SK-N-SH treated with all-trans-retinoic acid at 6 μM for 48 hours (cell line): ENCODE results near the gene ZNF423.

Experiments
- ATAC-seq: fragments of 200-7000 bp; cut with Tn5 transposase; 3 replicates; pipeline ENCODE4 v1.9.1; 2020; ENCODE audit warnings: mild to moderate bottlenecking, moderate library complexity
- ARNTL ChIP-seq: fragments of 450-650 bp; formaldehyde crosslinking; IDR thresholded peaks from 2 replicates; pipeline ENCODE4 v1.5.0; 2020; ENCODE audit warnings: low read depth, mild to moderate bottlenecking, moderate library complexity, borderline replicate concordance
- BACH2 ChIP-seq: fragments of 250-450 bp; sonication (Bioruptor Pico); IDR thresholded peaks from 2 replicates; pipeline ENCODE4 v1.9.0; 2021; ENCODE audit warnings: mild to moderate bottlenecking, borderline replicate concordance
- CREB5 ChIP-seq: fragments of 250-450 bp; sonication (Bioruptor Pico); IDR thresholded peaks from 2 replicates; pipeline ENCODE4 v1.5.1; 2020; ENCODE audit warnings: low read depth, mild to moderate bottlenecking, moderate library complexity
- CSDC2 ChIP-seq: fragments of 250-450 bp; sonication (Bioruptor Pico); IDR thresholded peaks from 2 replicates; pipeline ENCODE4 v1.5.0; 2020; ENCODE audit warnings: mild to moderate bottlenecking, moderate library complexity
- ESRRG ChIP-seq: fragments of 250-450 bp; sonication (Bioruptor Pico); IDR thresholded peaks from 2 replicates; pipeline ENCODE4 v1.6.1; 2021; ENCODE audit warnings: mild to moderate bottlenecking
- GLIS3 ChIP-seq: fragments of 250-450 bp; sonication (Bioruptor Pico); IDR thresholded peaks from 2 replicates; pipeline ENCODE4 v1.5.0; 2020; ENCODE audit warnings: mild to moderate bottlenecking, moderate library complexity
- ISL1 ChIP-seq: fragments of 250-450 bp; sonication (Bioruptor Pico); IDR thresholded peaks from 2 replicates; pipeline ENCODE4 v2.1.2; 2022; ENCODE audit warnings: mild to moderate bottlenecking, moderate library complexity
- OSR1 ChIP-seq: fragments of 250-450 bp; sonication (Bioruptor Pico); IDR thresholded peaks from 2 replicates; pipeline ENCODE4 v1.8.0; 2022; ENCODE audit warnings: moderate library complexity, mild to moderate bottlenecking, inconsistent platforms
- RARB ChIP-seq: fragments of 250-450 bp; sonication (Bioruptor Pico); IDR thresholded peaks from 2 replicates; pipeline ENCODE4 v1.8.0; 2021; ENCODE audit warnings: mild to moderate bottlenecking, moderate library complexity
- SNAI2 ChIP-seq: fragments of 250-450 bp; sonication (Bioruptor Pico); IDR thresholded peaks from 2 replicates; pipeline ENCODE4 v1.5.0; 2020; ENCODE audit warnings: mild to moderate bottlenecking, moderate library complexity
- TCF4 ChIP-seq: fragments of 250-450 bp; sonication (Bioruptor Pico); IDR thresholded peaks from 2 replicates; pipeline ENCODE4 v1.8.0; 2021; ENCODE audit warnings: mild to moderate bottlenecking, moderate library complexity, borderline replicate concordance
- TSHZ2 ChIP-seq: fragments of 250-450 bp; sonication (Bioruptor Pico); IDR thresholded peaks from 2 replicates; pipeline ENCODE4 v1.5.0; 2020; ENCODE audit warnings: mild to moderate bottlenecking, moderate library complexity
- ZC3H10 ChIP-seq: fragments of 250-450 bp; sonication (Bioruptor Pico); IDR thresholded peaks from 2 replicates; pipeline ENCODE4 v1.5.1; 2021; ENCODE audit warnings: mild to moderate bottlenecking, moderate library complexity
- ZFP3 ChIP-seq: fragments of 250-450 bp; sonication (Bioruptor Pico); IDR thresholded peaks from 2 replicates; pipeline ENCODE4 v1.5.0; 2020; ENCODE audit warnings: mild to moderate bottlenecking, moderate library complexity
- ZNF70 ChIP-seq: fragments of 450-650 bp; formaldehyde crosslinking; IDR thresholded peaks from 2 replicates; pipeline ENCODE4 v1.5.0; 2020; ENCODE audit warnings: mild to moderate bottlenecking, moderate library complexity
- ZNF8 ChIP-seq: fragments of 450-650 bp; formaldehyde crosslinking; IDR thresholded peaks from 2 replicates; pipeline ENCODE4 v1.5.0; 2020; ENCODE audit warnings: mild to moderate bottlenecking, moderate library complexity
- TF ChIP-seq, protein P1 (sequence below): fragments of 250-450 bp; sonication (Bioruptor Pico); IDR thresholded peaks from 2 replicates; pipeline ENCODE4 v1.8.0; 2020; ENCODE audit warnings: mild to moderate bottlenecking, moderate library complexity, borderline replicate concordance

The ZNF423 gene

DNA sequence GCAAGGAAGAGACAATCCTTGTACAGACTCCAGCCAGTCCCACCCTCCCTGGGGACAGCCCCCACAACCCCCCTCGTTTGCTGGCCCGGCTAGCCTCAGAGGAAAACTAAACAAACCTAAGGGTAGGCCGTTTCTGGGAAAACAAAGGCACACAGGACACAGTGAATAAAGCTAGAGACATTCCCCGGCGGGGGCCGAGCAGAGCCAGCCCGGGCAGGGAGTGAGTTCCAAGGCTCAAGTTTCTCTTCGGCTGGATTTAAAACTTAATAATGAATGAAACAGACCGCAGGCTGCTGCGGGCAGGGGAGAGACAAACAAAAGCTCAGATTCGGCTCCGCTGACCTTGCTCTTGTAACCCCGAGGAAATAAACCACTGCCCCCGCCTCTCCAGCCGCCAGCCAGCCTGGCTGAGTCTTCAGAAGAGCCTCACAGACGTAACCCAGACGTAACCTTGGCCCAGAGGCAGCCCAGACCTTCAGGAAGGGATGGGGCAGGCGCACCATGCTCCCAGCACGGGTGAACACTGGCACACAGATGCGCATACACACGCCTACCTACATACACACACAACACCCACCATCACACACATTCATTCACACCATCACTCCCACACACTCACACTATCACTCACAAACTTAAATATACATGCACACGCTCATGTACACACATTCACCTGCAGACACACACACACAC, 216.0 kb downstream of the ZNF423 start:
- ATAC-seq = peak; percentile 63

GRCh38 chr16:49638673-49639610, 217.0 kb downstream of the ZNF423 start:
- no peak; the same call in 2 of the 3 replicates for ATAC-seq
- TF ChIP-seq GLIS3 (no peak), ZNF70 (peak; percentile 54; the same call in 1 of the 2 replicates)

More for the DNA sequence above, 216.0 kb downstream of the ZNF423 start:
- TF ChIP-seq CREB5 (CRISPR knock-in tag) (no peak), TSHZ2 (CRISPR knock-in tag) (peak; percentile 22; the same call in 1 of the 2 replicates), ZC3H10 (CRISPR knock-in tag) (no peak), TCF4 (peak; percentile 45; the same call in 1 of the 2 replicates)
- TF ChIP-seq, protein P1, sequence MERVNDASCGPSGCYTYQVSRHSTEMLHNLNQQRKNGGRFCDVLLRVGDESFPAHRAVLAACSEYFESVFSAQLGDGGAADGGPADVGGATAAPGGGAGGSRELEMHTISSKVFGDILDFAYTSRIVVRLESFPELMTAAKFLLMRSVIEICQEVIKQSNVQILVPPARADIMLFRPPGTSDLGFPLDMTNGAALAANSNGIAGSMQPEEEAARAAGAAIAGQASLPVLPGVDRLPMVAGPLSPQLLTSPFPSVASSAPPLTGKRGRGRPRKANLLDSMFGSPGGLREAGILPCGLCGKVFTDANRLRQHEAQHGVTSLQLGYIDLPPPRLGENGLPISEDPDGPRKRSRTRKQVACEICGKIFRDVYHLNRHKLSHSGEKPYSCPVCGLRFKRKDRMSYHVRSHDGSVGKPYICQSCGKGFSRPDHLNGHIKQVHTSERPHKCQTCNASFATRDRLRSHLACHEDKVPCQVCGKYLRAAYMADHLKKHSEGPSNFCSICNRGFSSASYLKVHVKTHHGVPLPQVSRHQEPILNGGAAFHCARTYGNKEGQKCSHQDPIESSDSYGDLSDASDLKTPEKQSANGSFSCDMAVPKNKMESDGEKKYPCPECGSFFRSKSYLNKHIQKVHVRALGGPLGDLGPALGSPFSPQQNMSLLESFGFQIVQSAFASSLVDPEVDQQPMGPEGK (CRISPR knock-in tag) = peak; percentile 19; the same call in 1 of the 2 replicates

DNA sequence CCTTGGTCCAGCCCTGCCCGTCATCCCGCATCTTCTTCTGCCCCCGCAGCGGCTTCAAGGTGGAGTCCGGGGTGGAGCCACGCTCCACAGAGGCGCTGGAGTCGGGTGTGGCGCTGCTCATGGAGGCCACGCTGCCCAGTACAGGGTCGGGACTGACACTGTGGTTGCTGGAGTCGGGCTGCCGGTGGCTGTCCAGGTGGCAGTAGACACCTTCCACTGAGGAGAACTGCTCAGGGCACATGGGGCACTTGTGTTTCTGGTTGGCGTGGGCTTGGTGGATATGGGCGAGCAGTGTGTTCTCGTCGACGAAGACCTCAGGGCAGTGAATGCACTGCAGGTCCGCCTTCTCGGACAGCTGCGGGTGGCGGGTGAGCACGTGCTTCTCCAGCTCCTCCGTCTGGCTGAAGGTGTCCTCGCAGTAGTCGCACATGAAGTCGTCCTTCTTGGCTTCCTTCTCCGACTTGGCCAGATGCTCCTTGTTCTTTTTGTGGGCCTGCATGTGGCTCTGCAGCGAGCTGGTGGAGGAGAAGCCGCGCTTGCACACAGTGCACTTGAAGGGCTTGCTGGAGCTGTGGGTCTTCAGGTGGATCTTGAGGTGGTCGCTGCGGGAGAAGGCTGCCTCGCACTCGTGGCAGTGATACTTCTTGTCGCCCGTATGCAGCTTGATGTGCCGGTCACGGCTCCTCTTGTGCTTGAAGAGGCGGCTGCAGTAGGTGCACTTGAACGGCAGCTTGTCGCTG, 217.8 kb downstream of the ZNF423 start:
- ATAC-seq = no peak
- TF ChIP-seq ZC3H10 (CRISPR knock-in tag) (no peak), ZNF70 (no peak), ESRRG (CRISPR knock-in tag) (no peak), GLIS3 (no peak), CSDC2 (CRISPR knock-in tag) (no peak), ISL1 (CRISPR knock-in tag) (no peak), TCF4 (no peak), OSR1 (CRISPR knock-in tag) (no peak), ARNTL (CRISPR knock-in tag) (no peak), BACH2 (no peak), ZNF8 (no peak), TSHZ2 (CRISPR knock-in tag) (no peak)
- TF ChIP-seq, all 23 proteins: peak for 0

- no peak for ATAC-seq
- TF ChIP-seq BACH2 (no peak), ZC3H10 (CRISPR knock-in tag) (no peak), CSDC2 (CRISPR knock-in tag) (no peak), SNAI2 (CRISPR knock-in tag) (no peak), TSHZ2 (CRISPR knock-in tag) (no peak), ZFP3 (CRISPR knock-in tag) (no peak), ESRRG (CRISPR knock-in tag) (no peak), RARB (no peak), ARNTL (CRISPR knock-in tag) (no peak)
These were observed 218.4 kb downstream of the ZNF423 start for GRCh38 chr16:49637511-49637910.
